ES-I3 (cell line): ENCODE measurements around the gene PRKG1.

Experiments used
- H3K36me3 ChIP-seq: 2 replicates; pipeline ENCODE4 v1.6.1; 2013; ENCODE audit warnings: mild to moderate bottlenecking, low read length, control low read depth, moderate library complexity; ENCODE audit not compliant: insufficient read depth
- H3K4me1 ChIP-seq: 2 replicates; pipeline ENCODE4 v1.6.1; 2013; ENCODE audit warnings: mild to moderate bottlenecking, control low read depth, low read length; ENCODE audit not compliant: insufficient read depth
- H3K9ac ChIP-seq: 2 replicates; pipeline ENCODE4 v1.6.1; 2013; ENCODE audit warnings: low read depth, mild to moderate bottlenecking, low read length, moderate library complexity
- H3K9me3 ChIP-seq: 2 replicates; pipeline ENCODE4 v1.6.1; 2013; ENCODE audit warnings: mild to moderate bottlenecking, low read length, moderate library complexity; ENCODE audit not compliant: control insufficient read depth, insufficient read depth

Gene PRKG1

GRCh38 chr10:51469686-51470085 lies 395.4 kb downstream of the PRKG1 start:
- Histone ChIP-seq H3K9me3 (no peaks in the 10 kb centered on the region), H3K4me1 (no peaks in the 10 kb centered on the region), H3K9ac (no peak overlapping the region), H3K36me3 (no peaks in the 10 kb centered on the region)

- H3K36me3 ChIP-seq, result no peaks in the 10 kb centered on the region
- H3K9ac ChIP-seq, result no peak overlapping the region
These were observed 397.0 kb downstream of the PRKG1 start for GRCh38 chr10:51471271-51471670.

GRCh38 chr10:51472154-51472553 lies 397.9 kb downstream of the PRKG1 start:
- Histone ChIP-seq H3K9me3 (no peaks in the 10 kb centered on the region), H3K36me3 (no peaks in the 10 kb centered on the region), H3K9ac (no peak overlapping the region), H3K4me1 (no peaks in the 10 kb centered on the region)

More at GRCh38 chr10:51471271-51471670, 397.0 kb downstream of the PRKG1 start:
- Histone ChIP-seq H3K4me1 (no peaks in the 10 kb centered on the region), H3K9me3 (no peaks in the 10 kb centered on the region)

- no peaks in the 10 kb centered on the region for H3K9me3 ChIP-seq
- H3K4me1 ChIP-seq, result no peaks in the 10 kb centered on the region
- H3K9ac ChIP-seq, result no peak overlapping the region
- H3K36me3 ChIP-seq, result no peaks in the 10 kb centered on the region
These were observed 405.4 kb downstream of the PRKG1 start for GRCh38 chr10:51479711-51480110.

- H3K9ac ChIP-seq, result no peak overlapping the region
- H3K36me3 ChIP-seq, result no peaks in the 10 kb centered on the region
- H3K9me3 ChIP-seq, result no peaks in the 10 kb centered on the region
- no peaks in the 10 kb centered on the region for H3K4me1 ChIP-seq
These were observed 411.4 kb downstream of the PRKG1 start for GRCh38 chr10:51485668-51486067.

- Histone ChIP-seq H3K9ac (no peak overlapping the region), H3K9me3 (no peaks in the 10 kb centered on the region), H3K36me3 (no peaks in the 10 kb centered on the region), H3K4me1 (peaks cover 10% of the 10 kb centered on the region; the same call in 1 of the 2 replicates)
These were observed 413.3 kb downstream of the PRKG1 start for GRCh38 chr10:51487576-51487975.

GRCh38 chr10:51488766-51489408 lies 414.6 kb downstream of the PRKG1 start:
- Histone ChIP-seq H3K4me1 (peaks cover 13% of the 10 kb centered on the region; the same call in 1 of the 2 replicates), H3K9me3 (no peaks in the 10 kb centered on the region), H3K9ac (no peak overlapping the region), H3K36me3 (no peaks in the 10 kb centered on the region)

- Histone ChIP-seq H3K9me3 (no peaks in the 10 kb centered on the region), H3K9ac (no peak overlapping the region), H3K4me1 (no peaks in the 10 kb centered on the region; the same call in 1 of the 2 replicates), H3K36me3 (no peaks in the 10 kb centered on the region)
These were observed 424.1 kb downstream of the PRKG1 start for GRCh38 chr10:51498424-51498823.

GRCh38 chr10:51501396-51501795 lies 427.1 kb downstream of the PRKG1 start:
- no peaks in the 10 kb centered on the region; the same call in 1 of the 2 replicates for H3K4me1 ChIP-seq
- H3K9ac ChIP-seq, result no peak overlapping the region
- H3K9me3 ChIP-seq, result no peaks in the 10 kb centered on the region
- no peaks in the 10 kb centered on the region for H3K36me3 ChIP-seq

GRCh38 chr10:51502124-51502523 lies 427.8 kb downstream of the PRKG1 start:
- Histone ChIP-seq H3K36me3 (no peaks in the 10 kb centered on the region), H3K9me3 (no peaks in the 10 kb centered on the region), H3K9ac (no peak overlapping the region), H3K4me1 (no peaks in the 10 kb centered on the region; the same call in 1 of the 2 replicates)

- Histone ChIP-seq H3K4me1 (no peaks in the 10 kb centered on the region; the same call in 1 of the 2 replicates), H3K9me3 (no peaks in the 10 kb centered on the region), H3K36me3 (no peaks in the 10 kb centered on the region), H3K9ac (no peak overlapping the region)
These were observed 429.1 kb downstream of the PRKG1 start for GRCh38 chr10:51503378-51503777.

GRCh38 chr10:51507476-51507875 lies 433.2 kb downstream of the PRKG1 start:
- Histone ChIP-seq H3K4me1 (no peaks in the 10 kb centered on the region; the same call in 1 of the 2 replicates), H3K9me3 (no peaks in the 10 kb centered on the region), H3K36me3 (no peaks in the 10 kb centered on the region)

GRCh38 chr10:51508156-51508555 lies 433.9 kb downstream of the PRKG1 start:
- Histone ChIP-seq H3K36me3 (no peaks in the 10 kb centered on the region), H3K9ac (no peak overlapping the region), H3K9me3 (no peaks in the 10 kb centered on the region), H3K4me1 (no peaks in the 10 kb centered on the region; the same call in 1 of the 2 replicates)

More at GRCh38 chr10:51507476-51507875, 433.2 kb downstream of the PRKG1 start:
- no peak overlapping the region for H3K9ac ChIP-seq

- H3K9ac ChIP-seq, result no peak overlapping the region
- no peaks in the 10 kb centered on the region for H3K9me3 ChIP-seq
- no peaks in the 10 kb centered on the region for H3K4me1 ChIP-seq
- H3K36me3 ChIP-seq, result no peaks in the 10 kb centered on the region
These were observed 435.9 kb downstream of the PRKG1 start for GRCh38 chr10:51510231-51510630.

GRCh38 chr10:51521605-51522004 lies 447.3 kb downstream of the PRKG1 start:
- no peak overlapping the region for H3K9ac ChIP-seq
- no peaks in the 10 kb centered on the region for H3K4me1 ChIP-seq
- H3K9me3 ChIP-seq, result no peaks in the 10 kb centered on the region
- H3K36me3 ChIP-seq, result no peaks in the 10 kb centered on the region
